SW480 (cell line): Measurements from ENCODE around the gene MAPK8IP1.
A peak's percentile ranks its signal among the peaks of the same experiment; 100 is the strongest.

Experiments used
- DNase-seq: peaks from one replicate; pipeline ENCODE4 v3.0.0-alpha.2; 2016; ENCODE audit warnings: low spot score

The MAPK8IP1 gene

DNA sequence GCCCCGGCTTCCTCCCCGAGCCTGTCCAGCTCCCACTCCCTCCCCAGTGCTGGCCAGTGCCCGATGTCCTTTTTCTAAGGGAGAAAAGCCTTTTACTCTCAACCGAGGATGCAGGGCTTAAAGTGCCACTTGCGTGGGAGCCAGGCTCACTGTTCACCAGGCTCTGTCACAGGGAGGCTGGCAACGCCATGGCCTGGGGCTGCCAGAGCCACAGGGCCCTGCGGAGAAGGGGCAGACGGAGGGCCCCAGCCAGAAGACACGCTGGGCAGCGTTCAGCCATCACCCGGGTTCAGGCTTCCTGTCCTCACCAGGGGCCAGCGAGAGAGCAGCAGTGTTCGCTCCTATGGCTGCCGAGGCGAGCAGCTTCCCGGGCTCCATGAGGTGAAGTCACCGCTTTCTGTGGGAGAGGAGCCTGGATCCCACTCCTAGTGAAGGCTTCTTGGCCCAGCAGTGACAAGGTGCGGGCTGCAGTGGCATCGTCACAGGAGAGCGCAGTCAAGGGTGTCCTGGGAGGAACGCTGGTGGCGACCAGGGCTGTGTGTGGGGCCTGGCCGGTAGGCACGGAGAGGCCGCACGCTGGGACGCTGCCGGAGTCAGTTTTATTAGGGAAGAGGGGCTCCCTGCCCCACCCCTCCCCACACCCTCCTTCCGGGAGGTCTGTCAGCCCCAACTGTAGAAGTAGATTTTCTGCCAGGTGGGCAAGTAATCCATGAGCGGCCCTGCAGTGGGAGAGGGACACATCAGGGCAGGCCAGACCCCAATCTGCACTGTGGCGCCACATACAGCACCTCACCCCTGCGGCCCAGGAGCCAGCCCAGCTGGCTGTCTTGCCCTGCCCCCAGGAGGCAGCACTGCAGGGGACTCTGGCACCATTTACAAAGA lies 24.4 kb downstream of the MAPK8IP1 start:
- no peak for DNase-seq

DNA sequence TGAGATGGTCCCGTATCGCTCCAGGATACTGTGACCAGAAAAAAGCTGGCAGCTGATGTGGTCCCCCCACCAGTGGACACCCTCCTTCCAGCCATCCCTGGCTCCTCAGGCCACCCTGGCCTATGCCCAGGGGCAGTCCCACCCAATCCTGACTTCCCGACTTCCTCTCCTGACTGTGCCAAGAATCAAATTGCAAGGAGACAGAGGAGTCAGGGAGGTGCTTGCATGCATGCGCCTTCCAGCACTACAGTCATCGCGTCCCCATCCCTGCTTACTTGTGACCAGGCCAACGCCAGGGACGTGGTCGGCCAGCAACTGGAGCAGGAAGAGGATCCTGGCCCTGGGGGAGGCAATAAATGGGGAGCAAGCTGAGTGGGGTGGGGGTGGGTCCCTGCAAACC lies 25.2 kb downstream of the MAPK8IP1 start:
- DNase-seq = no peak

DNA sequence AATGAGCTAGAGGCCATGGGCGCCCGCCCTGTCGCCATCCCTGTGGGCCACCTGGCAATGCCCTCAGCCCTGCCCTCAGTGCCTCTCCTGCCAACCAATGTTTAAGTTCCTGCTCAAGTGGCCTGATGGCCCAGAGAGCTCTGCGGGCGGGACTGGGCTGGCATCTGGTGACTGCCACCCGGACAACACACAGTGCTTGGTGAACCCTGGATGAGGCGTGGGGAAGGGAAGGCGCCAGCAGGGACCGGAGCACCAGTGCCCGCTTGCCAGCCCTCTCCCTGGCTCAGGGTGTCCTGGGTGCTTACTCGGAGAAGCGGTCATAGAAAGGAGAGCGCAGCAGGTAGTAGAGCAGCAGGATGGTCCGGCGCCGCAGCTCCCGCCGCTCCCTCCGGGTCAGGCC lies 28.1 kb downstream of the MAPK8IP1 start:
- DNase-seq = no peak

- DNase-seq = no peak
These were observed 28.6 kb downstream of the MAPK8IP1 start for GRCh38 chr11:45913942-45914635.

DNA sequence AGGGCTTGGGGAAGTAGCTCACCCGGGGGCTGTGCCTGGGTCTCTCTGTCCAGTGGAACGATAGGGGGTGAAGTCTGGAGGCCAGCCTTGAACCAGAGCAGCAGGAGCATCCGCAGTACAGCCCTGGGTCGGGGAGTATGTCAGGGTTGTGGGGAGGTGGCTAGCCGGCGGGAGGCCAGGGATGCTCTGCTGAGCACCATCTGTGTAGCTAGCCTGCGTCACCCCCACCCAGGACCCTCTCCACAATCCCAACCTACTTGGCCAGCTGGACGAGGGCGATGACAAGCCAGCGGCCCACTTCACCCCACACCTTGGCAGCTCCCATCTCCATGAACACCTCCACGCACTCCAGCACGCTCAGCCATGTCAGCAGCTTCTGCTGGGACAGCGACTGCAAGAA lies 30.0 kb downstream of the MAPK8IP1 start:
- no peak for DNase-seq

DNA sequence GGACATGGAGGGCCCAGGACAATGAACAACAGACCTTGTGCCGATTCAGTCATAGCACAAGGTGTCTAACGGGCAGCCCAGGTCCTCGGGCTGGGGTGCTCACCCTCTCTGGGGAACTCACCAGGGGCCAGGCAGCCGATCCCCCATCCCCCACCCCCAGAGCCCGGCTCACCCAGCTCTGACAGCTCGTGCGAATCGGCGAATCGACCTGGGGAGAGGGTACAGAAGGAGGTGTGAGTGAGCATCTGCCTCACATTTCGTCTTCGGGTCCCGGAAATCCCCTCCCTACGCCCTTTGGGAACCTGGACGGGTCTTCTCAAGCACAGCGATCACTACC lies 31.8 kb downstream of the MAPK8IP1 start:
- no peak for DNase-seq

DNA sequence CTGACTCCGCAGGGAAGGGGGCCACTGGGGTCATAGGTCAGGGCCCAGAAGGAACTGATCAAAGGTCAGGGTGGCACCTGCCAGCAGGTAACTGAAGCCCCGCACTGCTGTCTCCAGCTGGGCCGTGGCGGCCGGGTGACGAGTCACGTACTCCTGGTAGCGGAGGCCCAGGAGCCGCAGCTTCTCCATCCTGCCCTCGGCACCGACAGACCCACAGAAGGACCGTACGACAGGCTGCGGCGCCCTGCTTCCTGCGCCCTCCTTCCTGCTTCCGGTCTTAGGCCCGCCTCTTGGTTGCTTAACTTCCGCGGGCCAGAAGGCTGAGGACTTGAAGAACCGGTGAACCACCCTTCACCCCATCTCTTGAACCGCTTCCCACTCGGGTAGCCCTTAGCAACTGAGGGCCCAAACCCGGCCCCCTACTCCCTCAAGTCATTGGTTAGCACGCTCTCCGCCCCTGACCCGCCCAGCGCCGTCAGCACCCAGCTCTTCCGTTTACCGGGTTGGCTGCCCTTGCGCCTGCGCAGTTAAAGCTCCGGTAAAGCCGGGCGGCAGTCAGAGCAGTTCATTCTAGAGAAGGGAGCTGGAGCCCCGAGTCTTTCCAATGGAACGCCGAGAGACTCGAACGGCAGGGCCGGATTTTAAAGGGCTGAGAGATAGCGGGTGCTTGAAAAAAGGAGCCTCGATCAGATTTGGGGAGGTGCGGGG lies 32.3 kb downstream of the MAPK8IP1 start, which contains the start of gene PEX16:
Gene PEX16, minus strand, starts transcription at position 255 of the 708 bp plus-strand sequence. Its CDS starts 66 bp downstream, at position 189.
- DNase-seq = peak; percentile 97

DNA sequence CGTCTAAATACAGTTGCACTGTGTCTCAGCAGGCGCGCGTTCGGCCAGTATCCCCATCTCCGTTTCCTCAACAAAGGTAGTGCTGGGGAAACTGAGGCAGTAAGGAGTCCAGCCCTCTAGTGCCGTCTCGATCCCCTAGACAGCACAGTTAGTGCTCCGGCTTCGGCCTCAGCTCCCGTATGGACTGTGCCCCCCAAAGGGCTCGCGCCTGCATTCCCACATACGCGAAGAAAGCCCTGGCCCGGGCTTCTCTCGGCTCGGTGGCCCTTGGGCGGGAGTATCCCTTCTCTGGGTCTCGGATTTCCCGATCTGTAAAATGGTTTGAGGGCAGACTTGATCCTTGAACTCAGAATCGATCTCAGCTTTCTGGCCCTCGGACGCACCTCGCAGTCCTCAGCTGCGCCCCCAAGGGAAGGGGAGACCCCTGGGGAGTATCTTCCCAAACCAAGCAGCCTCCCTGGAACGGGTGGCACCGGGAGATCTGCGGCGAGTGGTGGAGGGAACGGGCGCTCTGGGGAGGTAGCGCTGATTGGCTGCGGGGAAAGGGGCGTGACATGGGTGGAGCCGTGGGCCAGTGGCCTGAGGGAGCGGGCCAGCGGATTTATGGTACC lies 33.0 kb downstream of the MAPK8IP1 start:
- DNase-seq = peak; percentile 80

DNA sequence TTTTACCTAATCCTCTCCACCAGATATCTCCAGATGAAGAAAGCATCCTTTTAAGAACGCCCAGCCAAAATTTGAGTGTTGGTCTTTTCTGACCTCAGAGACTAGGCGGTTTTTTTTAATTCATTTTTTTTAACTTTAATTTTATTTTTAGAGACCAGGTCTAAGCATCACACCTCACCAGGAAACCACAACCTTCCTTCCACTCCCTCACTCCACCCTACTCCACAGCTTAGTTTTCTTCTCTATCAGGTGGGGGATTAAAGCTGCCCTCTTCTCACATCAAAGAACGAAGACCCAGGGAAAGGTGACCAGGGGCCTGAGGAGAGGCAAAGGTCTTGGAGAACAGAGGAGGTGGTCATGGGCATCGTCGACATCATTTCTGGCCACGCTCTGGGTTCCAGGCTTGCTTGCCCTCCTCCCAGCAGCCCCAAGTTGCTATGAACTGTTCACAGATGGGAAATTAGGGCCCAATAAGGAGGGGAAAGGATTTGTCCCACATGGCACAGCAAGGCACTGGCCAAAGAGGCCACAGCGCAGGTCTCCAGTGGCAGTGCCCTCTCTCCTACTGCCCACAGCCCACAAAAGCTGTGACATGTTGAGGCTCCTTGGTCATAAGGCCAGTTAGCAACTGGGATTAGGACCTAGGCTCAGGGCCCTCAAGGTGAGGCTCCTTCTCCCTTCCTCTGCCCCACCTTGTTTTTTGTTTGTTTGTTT lies 33.7 kb downstream of the MAPK8IP1 start:
- no peak for DNase-seq

- no peak for DNase-seq
These were observed 34.5 kb downstream of the MAPK8IP1 start for GRCh38 chr11:45919806-45920530.

DNA sequence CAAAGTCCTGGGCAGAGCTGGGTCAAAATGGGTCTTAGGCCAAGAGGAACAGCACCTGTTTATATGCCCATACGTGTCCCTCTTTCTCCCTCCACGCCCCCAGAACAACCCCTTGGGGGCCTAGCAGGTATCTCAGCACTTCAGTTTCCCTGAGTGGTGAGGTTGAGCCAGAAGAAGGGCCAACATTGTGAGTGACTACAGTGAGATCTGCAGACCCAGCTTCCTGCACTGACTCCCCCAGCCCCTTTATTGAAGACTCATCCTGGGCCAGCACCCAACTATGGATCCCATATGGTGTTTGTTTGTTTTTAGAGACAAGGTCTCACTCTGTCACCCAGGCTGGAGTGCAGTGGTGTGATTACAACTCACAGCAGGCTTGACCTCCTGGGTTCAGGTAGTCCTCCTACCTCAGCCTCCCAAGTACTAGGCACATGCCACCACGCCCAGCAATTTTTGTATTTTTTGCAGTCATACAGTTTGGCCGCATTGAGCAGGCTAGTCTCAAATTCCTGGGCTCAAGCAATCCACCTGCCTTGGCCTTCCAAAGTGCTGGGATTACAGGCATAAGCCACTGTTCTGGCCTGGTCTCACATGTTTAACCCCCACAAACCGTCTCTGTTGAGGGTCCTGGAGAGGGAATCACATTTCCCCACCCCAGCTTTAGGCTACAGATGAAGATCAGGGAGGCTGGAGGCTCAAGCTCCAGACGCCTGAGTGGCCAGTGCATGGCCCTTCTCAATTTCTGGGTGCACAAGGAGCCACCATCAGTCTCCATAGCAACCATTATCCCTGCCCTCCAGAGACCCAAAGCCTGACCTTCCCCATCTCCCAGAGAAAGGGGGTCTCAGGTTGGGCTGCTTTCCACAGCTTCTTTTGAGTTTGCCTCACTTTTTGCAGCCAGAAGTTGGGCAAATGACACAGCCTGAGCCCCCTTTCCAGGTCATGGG lies 35.4 kb downstream of the MAPK8IP1 start:
- DNase-seq = no peak

GRCh38 chr11:45921561-45922424 lies 36.3 kb downstream of the MAPK8IP1 start:
- peak; percentile 96 for DNase-seq

GRCh38 chr11:45922425-45923082 lies 37.1 kb downstream of the MAPK8IP1 start, which contains the start of gene LARGE2:
TSS of gene LARGE2 (plus strand) at chr11:45922656. CDS start at chr11:45922883, 227 bp downstream.
- peak; percentile 78 for DNase-seq

DNA sequence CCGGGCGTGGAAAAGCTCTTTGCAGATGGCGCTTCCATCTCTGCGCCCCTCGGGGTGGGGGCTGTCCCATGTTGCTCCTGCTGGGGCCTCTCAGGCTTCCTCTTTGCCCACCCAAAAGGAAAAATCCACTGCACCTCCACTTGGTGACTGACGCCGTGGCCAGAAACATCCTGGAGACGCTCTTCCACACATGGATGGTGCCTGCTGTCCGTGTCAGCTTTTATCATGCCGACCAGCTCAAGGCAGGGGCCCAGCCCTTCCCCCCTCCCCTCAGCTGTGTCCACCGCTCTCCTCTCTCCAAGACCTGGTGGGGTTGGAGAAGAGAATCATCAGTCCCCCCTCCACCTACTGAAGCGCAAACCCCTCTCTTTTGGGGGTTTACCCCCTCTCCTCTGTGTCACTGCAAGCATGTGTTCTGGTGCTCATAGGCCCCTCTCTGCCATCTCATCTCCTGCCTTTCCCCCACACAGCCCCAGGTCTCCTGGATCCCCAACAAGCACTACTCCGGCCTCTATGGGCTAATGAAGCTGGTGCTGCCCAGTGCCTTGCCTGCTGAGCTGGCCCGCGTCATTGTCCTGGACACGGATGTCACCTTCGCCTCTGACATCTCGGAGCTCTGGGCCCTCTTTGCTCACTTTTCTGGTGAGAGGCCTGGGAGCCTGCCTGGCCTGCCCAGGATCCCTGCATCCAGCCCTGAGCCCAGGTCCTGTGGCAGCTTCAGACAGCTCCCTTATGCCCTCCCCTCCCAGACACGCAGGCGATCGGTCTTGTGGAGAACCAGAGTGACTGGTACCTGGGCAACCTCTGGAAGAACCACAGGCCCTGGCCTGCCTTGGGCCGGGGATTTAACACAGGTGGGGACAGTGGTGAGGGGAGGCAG lies 38.8 kb downstream of the MAPK8IP1 start:
- no peak for DNase-seq

DNA sequence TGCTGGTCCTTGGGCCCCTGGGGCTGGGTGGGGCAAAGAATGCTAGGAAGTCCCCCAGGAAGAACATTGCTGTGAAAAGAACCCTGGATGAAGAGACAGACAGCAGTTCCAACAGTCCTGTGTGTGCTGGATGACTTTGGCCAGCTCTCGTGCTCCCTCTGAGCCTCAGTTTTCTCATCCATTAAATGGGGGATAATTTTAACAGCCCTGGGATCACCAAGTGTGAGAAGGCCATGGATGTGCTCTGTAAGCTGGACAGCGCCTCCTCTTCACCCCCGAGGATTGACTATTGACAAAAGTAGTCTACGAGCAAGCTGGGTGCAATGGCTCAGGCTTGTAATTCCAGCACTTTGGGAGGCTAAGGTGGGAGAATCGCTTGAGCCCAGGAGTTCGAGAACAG lies 39.5 kb downstream of the MAPK8IP1 start:
- DNase-seq = no peak

DNA sequence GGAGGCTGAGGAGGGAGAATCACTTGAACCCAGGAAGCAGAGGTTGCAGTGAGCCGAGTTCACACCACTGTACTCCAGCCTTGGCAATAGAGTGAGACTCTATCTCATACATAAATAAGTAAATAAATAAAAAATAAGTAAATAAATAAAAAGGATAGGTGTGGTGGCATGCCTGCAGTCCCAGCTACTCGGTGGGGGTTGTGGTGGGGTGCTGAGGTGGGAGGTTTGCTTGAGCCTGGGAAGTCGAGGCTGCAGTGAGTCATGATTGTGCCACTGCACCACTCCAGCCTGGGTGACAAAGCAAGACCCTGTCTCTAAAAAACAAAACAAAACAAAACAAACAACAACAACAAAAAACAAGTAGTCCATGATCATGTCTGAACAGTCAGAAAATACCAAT lies 40.1 kb downstream of the MAPK8IP1 start:
- no peak for DNase-seq

GRCh38 chr11:45926001-45926401 lies 40.5 kb downstream of the MAPK8IP1 start:
- DNase-seq = no peak
